GM12878 (cell line): ENCODE results near the gene TSHB. TPM values are rescaled to one million over a fixed set of nuclear protein-coding genes. Genes with fewer than 3 reads are reported as not detected.

Experiments used
- ATAC-seq: fragments of 200-7000 bp; cut with Tn5 transposase; 3 replicates; pipeline ENCODE4 v1.9.1; 2020; ENCODE audit warnings: mild to moderate bottlenecking, moderate library complexity
- BruUV-seq: library from RNA; stranded (reverse); fragments of 400-500 nt; replicated peaks from 2 replicates; lab custom pipeline; 2021; lab: Mats Ljungman, UMichigan
- CTCF ChIA-PET: fragments of 300-600 bp; sonication (Branson Sonifier 250); formaldehyde crosslinking; extraction: SDS; loops from one replicate; lab custom pipeline; 2021; ENCODE audit warnings: inconsistent platforms; lab: Yijun Ruan, JAX
- POLR2A ChIA-PET: fragments of 350-600 bp; formaldehyde crosslinking; extraction: SDS; loops from one replicate; lab custom pipeline; 2021; ENCODE audit warnings: inconsistent platforms; lab: Charles Lee
- RAD21 ChIA-PET: fragments of 300-600 bp; sonication (Branson Sonifier 250); formaldehyde crosslinking; loops from one replicate; lab custom pipeline; 2023; ENCODE audit warnings: antibody characterized with exemption; ENCODE audit not compliant: unreplicated experiment; lab: Charles Lee
- SMC1A ChIA-PET: fragments of 300-600 bp; sonication (Branson Sonifier 250); formaldehyde crosslinking; loops from one replicate; lab custom pipeline; 2023; ENCODE audit not compliant: unreplicated experiment, uncharacterized antibody; lab: Charles Lee
- DNase-seq: peaks from one replicate; pipeline ENCODE4 v3.0.0-alpha.2; 2011; ENCODE audit warnings: low read depth, low spot score
- FAIRE-seq: peaks from 3 replicates; lab custom pipeline; 2011; peaks lifted over from hg19 to GRCh38; lab: Jason Lieb, UNC
- H2AFZ ChIP-seq: 2 replicates; pipeline ENCODE4 v1.6.0; 2011; ENCODE audit warnings: low read depth, low read length, control low read depth; ENCODE audit not compliant: control insufficient read depth
- H3K27ac ChIP-seq: 2 replicates; pipeline ENCODE4 v1.5.1; 2011; ENCODE audit warnings: control low read depth; ENCODE audit not compliant: control insufficient read depth, insufficient read depth
- H3K27me3 ChIP-seq, 2 experiments: replicated peaks in 1 of 2; 2 replicates each; pipeline versions ENCODE4 v1.6.0 to v1.6.1; 2011; ENCODE audit warnings: low read length in 1 of 2; ENCODE audit not compliant: control insufficient read depth in 2 of 2, insufficient read depth in 2 of 2
- H3K36me3 ChIP-seq, 2 experiments: 2 replicates each; pipeline ENCODE4 v1.5.1; 2011; ENCODE audit warnings: low read length in 1 of 2; ENCODE audit not compliant: control insufficient read depth in 2 of 2, insufficient read depth in 2 of 2
- H3K4me1 ChIP-seq: 2 replicates; pipeline ENCODE4 v1.6.1; 2011; ENCODE audit warnings: mild to moderate bottlenecking, low read length, moderate library complexity, mixed read lengths; ENCODE audit not compliant: control insufficient read depth, insufficient read depth
- H3K4me2 ChIP-seq: 2 replicates; pipeline ENCODE4 v1.6.0; 2011; ENCODE audit warnings: control low read depth; ENCODE audit not compliant: control insufficient read depth, insufficient read depth
- H3K4me3 ChIP-seq: fragments of 200-600 bp; sonication (generic); 2 replicates; pipeline ENCODE4 v1.5.1; 2016
- H3K79me2 ChIP-seq: 2 replicates; pipeline ENCODE4 v1.6.0; 2011; ENCODE audit warnings: low read length; ENCODE audit not compliant: control insufficient read depth, insufficient read depth
- H3K9ac ChIP-seq: 2 replicates; pipeline ENCODE4 v1.8.0; 2011; ENCODE audit warnings: low read length, control low read depth, mixed read lengths; ENCODE audit not compliant: control insufficient read depth, insufficient read depth
- H3K9me3 ChIP-seq: replicated peaks from 3 replicates; pipeline ENCODE4 v1.5.1; 2011; ENCODE audit warnings: mild to moderate bottlenecking, low read length; ENCODE audit not compliant: control insufficient read depth, insufficient read depth
- H4K20me1 ChIP-seq: 2 replicates; pipeline ENCODE4 v1.6.0; 2011; ENCODE audit not compliant: control insufficient read depth, insufficient read depth
- BRCA1 ChIP-seq: IDR thresholded peaks from 2 replicates; pipeline ENCODE4 v1.6.1; 2011; ENCODE audit warnings: low read depth, low read length, improper control_type of control experiment
- CBFB ChIP-seq: IDR thresholded peaks from 2 replicates; pipeline ENCODE4 v1.6.1; 2016; ENCODE audit warnings: antibody characterized with exemption, low read depth
- CBX5 ChIP-seq: sonication (generic); IDR thresholded peaks from 2 replicates; pipeline ENCODE4 v1.6.1; 2016; ENCODE audit warnings: low read depth, moderate library complexity, mild to moderate bottlenecking, inconsistent platforms
- CEBPB ChIP-seq, 2 experiments: fragments of 150-350 bp in 1 of 2; IDR thresholded peaks; 2 replicates each; pipeline ENCODE4 v1.6.1; 2012 to 2014; ENCODE audit warnings: low read depth in 2 of 2, low read length in 2 of 2, borderline replicate concordance in 1 of 2, inconsistent platforms in 1 of 2
- CHD1 ChIP-seq: IDR thresholded peaks from 2 replicates; pipeline ENCODE4 v1.6.1; 2012; ENCODE audit warnings: low read depth, low read length, improper control_type of control experiment
- CHD2 ChIP-seq: IDR thresholded peaks from 2 replicates; pipeline ENCODE4 v1.6.1; 2011; ENCODE audit warnings: low read depth, low read length, improper control_type of control experiment, borderline replicate concordance
- EGR1 ChIP-seq, 2 experiments: IDR thresholded peaks; 1 replicate in 1 of 2; 2 replicates in 1 of 2; pipeline ENCODE4 v1.6.1; 2011 to 2012; ENCODE audit warnings: low read depth in 2 of 2, low read length in 2 of 2, borderline replicate concordance in 1 of 2, mild to moderate bottlenecking in 1 of 2, moderate library complexity in 1 of 2
- HCFC1 ChIP-seq: fragments of 150-350 bp; IDR thresholded peaks from 2 replicates; pipeline ENCODE4 v1.6.1; 2014; ENCODE audit warnings: low read length
- JUND ChIP-seq: IDR thresholded peaks from 2 replicates; pipeline ENCODE4 v1.6.1; 2012; ENCODE audit warnings: low read depth, mild to moderate bottlenecking, low read length, improper control_type of control experiment, moderate library complexity
- KAT2A ChIP-seq: conservative IDR thresholded peaks from 2 replicates; pipeline ENCODE4 v1.6.1; 2011; ENCODE audit warnings: low read depth, low read length; ENCODE audit not compliant: control insufficient read depth
- MXI1 ChIP-seq: fragments of 150-350 bp; IDR thresholded peaks from 2 replicates; pipeline ENCODE4 v1.6.1; 2011; ENCODE audit warnings: low read depth, mild to moderate bottlenecking, inconsistent platforms, low read length, improper control_type of control experiment
- NFIC ChIP-seq: IDR thresholded peaks from 2 replicates; pipeline ENCODE4 v1.6.1; 2012; ENCODE audit warnings: low read depth, mild to moderate bottlenecking, inconsistent platforms, low read length, moderate library complexity
- NR2C2 ChIP-seq: IDR thresholded peaks from 2 replicates; pipeline ENCODE4 v1.6.1; 2011; ENCODE audit warnings: borderline replicate concordance, low read depth; ENCODE audit not compliant: control insufficient read depth, insufficient read length
- PAX5 ChIP-seq: IDR thresholded peaks from 2 replicates; pipeline ENCODE4 v1.6.1; 2011; ENCODE audit warnings: low read depth, low read length, borderline replicate concordance
- POLR2A ChIP-seq: IDR thresholded peaks from 2 replicates; pipeline ENCODE4 v1.6.1; 2011; ENCODE audit warnings: low read depth, mild to moderate bottlenecking, low read length
- SMARCA5 ChIP-seq: fragments of 450-650 bp; IDR thresholded peaks from 2 replicates; pipeline ENCODE4 v1.6.1; 2017; ENCODE audit warnings: mild to moderate bottlenecking
- ZBED1 ChIP-seq: IDR thresholded peaks from 2 replicates; pipeline ENCODE4 v1.6.1; 2016; ENCODE audit warnings: borderline replicate concordance
- WGBS: methylation state at CpG from one replicate; pipeline ENCODE4 v1.1.6; 2016; ENCODE audit warnings: low lambda C conversion rate; ENCODE audit not compliant: insufficient replicate concordance, insufficient coverage; ENCODE audit errors: missing lambda C conversion rate; 5-methylcytosine and 5-hydroxymethylcytosine counted together
- in situ Hi-C: fragments of 300-500 bp; cut with MboI; formaldehyde crosslinking; loops from 9 replicates; pipeline ENCODE4 v1.14.3; 2018; ENCODE audit warnings: mixed read lengths
- intact Hi-C: fragments of 100-400 bp; cut with micrococcal nuclease; formaldehyde crosslinking; loops from one replicate; pipeline ENCODE4 v1.14.2; 2022; ENCODE audit not compliant: unreplicated experiment
- polyA plus RNA-seq, 11 experiments: library from polyadenylated mRNA; depleted of rRNA in 4 of 11; unstranded in 6 of 11; stranded (reverse) in 5 of 11; fragments of >200 nt; fragmentation: Nextera tagmentation in 4 of 11; fragmentation: Illumina TruSeq in 1 of 11; extraction: Ambion mirVana in 4 of 11; extraction: Trizol in 1 of 11; gene quantifications; 1 replicate in 1 of 11; 2 replicates in 10 of 11; pipeline versions ENCODE4 v1.2.1 to v1.2.3, GENCODE V29; 2011 to 2016; ENCODE audit warnings: inconsistent platforms in 2 of 11, missing spikeins in 2 of 11, low read depth in 1 of 11
- total RNA-seq, 4 experiments: library from RNA; depleted of rRNA in 3 of 4; stranded (reverse); fragments of >200 nt in 3 of 4; fragmentation: Illumina TruSeq in 1 of 4; extraction: Trizol in 1 of 4; gene quantifications; 2 replicates each; pipeline versions ENCODE4 v1.2.1 to v1.2.3, GENCODE V29; 2013 to 2021
- TF ChIP-seq, protein P1 (sequence below): fragments of 150-350 bp; IDR thresholded peaks from 2 replicates; pipeline ENCODE4 v1.6.1; 2014; ENCODE audit warnings: mild to moderate bottlenecking, low read depth, low read length
- TF ChIP-seq, protein P2 (sequence below): fragments of 450-650 bp; formaldehyde crosslinking; IDR thresholded peaks from 2 replicates; pipeline ENCODE4 v1.4.0; 2020; ENCODE audit warnings: mild to moderate bottlenecking, moderate library complexity

TSHB gene
- total and polyA plus RNA-seq, 10 of the 15 experiments (the other 5 are each of a cell fraction or from before 2014, with no cell fraction given): not detected

DNA sequence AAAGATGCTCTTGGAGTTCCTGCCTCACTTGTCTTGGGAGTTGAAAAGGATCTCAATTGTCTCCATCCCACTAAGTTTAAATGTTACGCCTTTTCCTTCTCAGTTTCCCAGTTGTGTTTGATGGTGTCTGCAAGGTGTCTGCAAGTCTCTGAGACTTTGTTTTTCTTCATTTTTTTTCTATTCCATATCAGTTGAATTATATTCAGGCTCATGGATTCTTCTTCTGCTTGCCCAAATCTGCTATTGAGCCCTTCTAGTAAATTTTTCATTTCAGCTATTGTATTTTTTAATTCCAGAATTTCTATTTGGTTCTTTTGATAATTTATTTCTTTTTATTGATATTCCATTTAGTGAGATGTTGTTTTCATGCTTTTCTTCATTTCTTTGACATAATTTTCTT, 47.4 kb upstream of the TSHB start:
- H3K79me2 ChIP-seq: no peaks in the 10 kb centered on the region
- no peak overlapping the region for H3K4me3 ChIP-seq
- H4K20me1 ChIP-seq: no peaks in the 10 kb centered on the region
- no peak overlapping the region for H2AFZ ChIP-seq
- FAIRE-seq: no peak
- DNase-seq: no peak
- H3K9me3 ChIP-seq: no peaks in the 10 kb centered on the region
- RAD21 ChIA-PET: interaction anchor here (1.2 to 3.2 kb wide), 3 partner anchors 66 to 131 kb away, joined by 3 to 13 read pairs (median 5); no protein-coding TSS in a partner anchor
- no peak for ATAC-seq
- H3K27ac ChIP-seq: no peak overlapping the region
- TF ChIP-seq EGR1 (IDR thresholded peaks at IDR 0.05; ENCODE audit: borderline replicate concordance in 1 of 2, low read depth in 2 of 2, low read length in 2 of 2) (no peak), JUND (no peak), POLR2A (no peak), CEBPB (IDR thresholded peaks at IDR 0.05; ENCODE audit: borderline replicate concordance in 1 of 2, low read depth in 2 of 2, low read length in 2 of 2) (no peak), NFIC (no peak), ZBED1 (no peak), KAT2A (no peak), CBFB (no peak), SMARCA5 (no peak), BRCA1 (no peak), NR2C2 (no peak), PAX5 (no peak), HCFC1 (no peak), CBX5 (no peak), CHD1 (no peak), CHD2 (no peak), MXI1 (no peak)
- TF ChIP-seq, protein P1, sequence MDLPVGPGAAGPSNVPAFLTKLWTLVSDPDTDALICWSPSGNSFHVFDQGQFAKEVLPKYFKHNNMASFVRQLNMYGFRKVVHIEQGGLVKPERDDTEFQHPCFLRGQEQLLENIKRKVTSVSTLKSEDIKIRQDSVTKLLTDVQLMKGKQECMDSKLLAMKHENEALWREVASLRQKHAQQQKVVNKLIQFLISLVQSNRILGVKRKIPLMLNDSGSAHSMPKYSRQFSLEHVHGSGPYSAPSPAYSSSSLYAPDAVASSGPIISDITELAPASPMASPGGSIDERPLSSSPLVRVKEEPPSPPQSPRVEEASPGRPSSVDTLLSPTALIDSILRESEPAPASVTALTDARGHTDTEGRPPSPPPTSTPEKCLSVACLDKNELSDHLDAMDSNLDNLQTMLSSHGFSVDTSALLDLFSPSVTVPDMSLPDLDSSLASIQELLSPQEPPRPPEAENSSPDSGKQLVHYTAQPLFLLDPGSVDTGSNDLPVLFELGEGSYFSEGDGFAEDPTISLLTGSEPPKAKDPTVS: no peak
- TF ChIP-seq, protein P2, sequence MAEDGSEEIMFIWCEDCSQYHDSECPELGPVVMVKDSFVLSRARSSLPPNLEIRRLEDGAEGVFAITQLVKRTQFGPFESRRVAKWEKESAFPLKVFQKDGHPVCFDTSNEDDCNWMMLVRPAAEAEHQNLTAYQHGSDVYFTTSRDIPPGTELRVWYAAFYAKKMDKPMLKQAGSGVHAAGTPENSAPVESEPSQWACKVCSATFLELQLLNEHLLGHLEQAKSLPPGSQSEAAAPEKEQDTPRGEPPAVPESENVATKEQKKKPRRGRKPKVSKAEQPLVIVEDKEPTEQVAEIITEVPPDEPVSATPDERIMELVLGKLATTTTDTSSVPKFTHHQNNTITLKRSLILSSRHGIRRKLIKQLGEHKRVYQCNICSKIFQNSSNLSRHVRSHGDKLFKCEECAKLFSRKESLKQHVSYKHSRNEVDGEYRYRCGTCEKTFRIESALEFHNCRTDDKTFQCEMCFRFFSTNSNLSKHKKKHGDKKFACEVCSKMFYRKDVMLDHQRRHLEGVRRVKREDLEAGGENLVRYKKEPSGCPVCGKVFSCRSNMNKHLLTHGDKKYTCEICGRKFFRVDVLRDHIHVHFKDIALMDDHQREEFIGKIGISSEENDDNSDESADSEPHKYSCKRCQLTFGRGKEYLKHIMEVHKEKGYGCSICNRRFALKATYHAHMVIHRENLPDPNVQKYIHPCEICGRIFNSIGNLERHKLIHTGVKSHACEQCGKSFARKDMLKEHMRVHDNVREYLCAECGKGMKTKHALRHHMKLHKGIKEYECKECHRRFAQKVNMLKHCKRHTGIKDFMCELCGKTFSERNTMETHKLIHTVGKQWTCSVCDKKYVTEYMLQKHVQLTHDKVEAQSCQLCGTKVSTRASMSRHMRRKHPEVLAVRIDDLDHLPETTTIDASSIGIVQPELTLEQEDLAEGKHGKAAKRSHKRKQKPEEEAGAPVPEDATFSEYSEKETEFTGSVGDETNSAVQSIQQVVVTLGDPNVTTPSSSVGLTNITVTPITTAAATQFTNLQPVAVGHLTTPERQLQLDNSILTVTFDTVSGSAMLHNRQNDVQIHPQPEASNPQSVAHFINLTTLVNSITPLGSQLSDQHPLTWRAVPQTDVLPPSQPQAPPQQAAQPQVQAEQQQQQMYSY (CRISPR knock-in tag): no peak
- TF ChIP-seq, all 136 proteins: peak for 0
- no peaks in the 10 kb centered on the region for H3K36me3 ChIP-seq
- CTCF ChIA-PET: interaction anchor here (1.2 to 5.8 kb wide), 3 partner anchors 19 to 130 kb away, joined by 3 to 42 read pairs (median 19); no protein-coding TSS in a partner anchor
- POLR2A ChIA-PET: no interaction called here
- in situ Hi-C loops (no loop called here), intact Hi-C loops (no loop called here)
- SMC1A ChIA-PET: interaction anchor here (1.0 to 3.1 kb wide), 5 partner anchors 10 to 134 kb away, joined by 3 to 25 read pairs (median 5); no protein-coding TSS in a partner anchor
- 0% methylated on average over 1 of the region's 1 CpG for WGBS
- no peaks in the 10 kb centered on the region for H3K27me3 ChIP-seq
- no peak overlapping the region for H3K9ac ChIP-seq
- no peaks in the 10 kb centered on the region for H3K4me1 ChIP-seq
- no TSS peak for BruUV-seq
- H3K4me2 ChIP-seq: no peak overlapping the region
